IMR-90 (cell line): ENCODE results near the gene BANP. TPM values are rescaled to one million over a fixed set of nuclear protein-coding genes. Genes with fewer than 3 reads are reported as not detected.

Experiments used
- ATAC-seq: fragments of 200-7000 bp; cut with Tn5 transposase; 2 replicates; pipeline ENCODE4 v1.9.1; 2020; ENCODE audit warnings: low read depth, mild to moderate bottlenecking, moderate library complexity
- BruUV-seq: library from RNA; stranded (reverse); fragments of 400-500 nt; replicated peaks from 2 replicates; lab custom pipeline; 2021; lab: Mats Ljungman, UMichigan
- CTCF ChIA-PET: fragments of 300-600 bp; formaldehyde crosslinking; extraction: SDS; loops from one replicate; lab custom pipeline; 2021; ENCODE audit warnings: antibody characterized with exemption; lab: Yijun Ruan, JAX
- POLR2A ChIA-PET: fragments of 300-600 bp; sonication (Branson Sonifier 250); formaldehyde crosslinking; loops from one replicate; lab custom pipeline; 2022; ENCODE audit warnings: antibody characterized with exemption; ENCODE audit not compliant: unreplicated experiment; lab: Charles Lee
- DNase-seq: peaks from one replicate; pipeline ENCODE4 v3.0.0; 2013
- H2AFZ ChIP-seq: replicated peaks from 2 replicates; pipeline ENCODE3; 2013; ENCODE audit warnings: low read length, mild to moderate bottlenecking; ENCODE audit not compliant: poor library complexity
- H2AK5ac ChIP-seq: 2 replicates; pipeline ENCODE4 v1.6.1; 2013; ENCODE audit warnings: low read depth, low read length, inconsistent platforms
- H2AK9ac ChIP-seq: replicated peaks from 2 replicates; pipeline ENCODE3; 2013; ENCODE audit warnings: mild to moderate bottlenecking, low read depth, low read length, moderate library complexity; ENCODE audit not compliant: poor library complexity
- H2BK120ac ChIP-seq: 2 replicates; pipeline ENCODE4 v1.6.1; 2013; ENCODE audit warnings: low read depth, low read length, inconsistent platforms
- H2BK15ac ChIP-seq: 3 replicates; pipeline ENCODE4 v1.6.1; 2013; ENCODE audit warnings: low read depth, low read length, inconsistent platforms
- H2BK20ac ChIP-seq: 2 replicates; pipeline ENCODE4 v1.6.1; 2013; ENCODE audit warnings: low read depth, mild to moderate bottlenecking, inconsistent platforms, low read length, moderate library complexity
- H2BK5ac ChIP-seq: 2 replicates; pipeline ENCODE4 v1.6.1; 2013; ENCODE audit warnings: mild to moderate bottlenecking, low read depth, low read length, inconsistent platforms; ENCODE audit not compliant: poor library complexity, severe bottlenecking
- H3K14ac ChIP-seq: replicated peaks from 2 replicates; pipeline ENCODE4 v1.6.1; 2013; ENCODE audit warnings: low read depth, low read length, inconsistent platforms
- H3K18ac ChIP-seq: 2 replicates; pipeline ENCODE4 v1.6.1; 2013; ENCODE audit warnings: low read depth, low read length, control low read depth
- H3K23ac ChIP-seq: 2 replicates; pipeline ENCODE4 v1.6.1; 2013; ENCODE audit warnings: low read depth, low read length, inconsistent platforms
- H3K27ac ChIP-seq: 2 replicates; pipeline ENCODE4 v1.5.1; 2013; ENCODE audit warnings: mild to moderate bottlenecking, control low read depth, low read length; ENCODE audit not compliant: insufficient read depth
- H3K27me3 ChIP-seq: 2 replicates; pipeline ENCODE4 v1.6.1; 2013; ENCODE audit warnings: low read length; ENCODE audit not compliant: control insufficient read depth, insufficient read depth
- H3K36me3 ChIP-seq: 2 replicates; pipeline ENCODE4 v1.6.1; 2013; ENCODE audit warnings: low read length, mixed read lengths; ENCODE audit not compliant: control insufficient read depth, insufficient read depth
- H3K4ac ChIP-seq: 2 replicates; pipeline ENCODE4 v1.6.1; 2013; ENCODE audit warnings: low read depth, low read length, inconsistent platforms
- H3K4me1 ChIP-seq: 2 replicates; pipeline ENCODE4 v1.6.1; 2013; ENCODE audit warnings: low read length, mixed read lengths; ENCODE audit not compliant: control insufficient read depth, insufficient read depth
- H3K4me2 ChIP-seq: 2 replicates; pipeline ENCODE4 v1.6.1; 2013; ENCODE audit warnings: low read depth, mild to moderate bottlenecking, control low read depth, low read length, moderate library complexity
- H3K4me3 ChIP-seq: 2 replicates; pipeline ENCODE4 v1.5.1; 2013; ENCODE audit warnings: low read depth, mild to moderate bottlenecking, control low read depth, low read length, moderate library complexity; ENCODE audit not compliant: insufficient read depth
- H3K56ac ChIP-seq: 2 replicates; pipeline ENCODE4 v1.6.1; 2013; ENCODE audit warnings: low read length, inconsistent platforms; ENCODE audit not compliant: insufficient read depth; ENCODE audit errors: extremely low read depth
- H3K79me1 ChIP-seq, 2 experiments: 2 replicates each; pipeline ENCODE4 v1.6.1; 2013; ENCODE audit warnings: low read length in 2 of 2, inconsistent platforms in 1 of 2, low read depth in 1 of 2
- H3K9ac ChIP-seq: 2 replicates; pipeline ENCODE4 v1.6.1; 2013; ENCODE audit warnings: low read depth, low read length, control low read depth
- H3K9me1 ChIP-seq: 2 replicates; pipeline ENCODE4 v1.6.1; 2013; ENCODE audit warnings: low read length, inconsistent platforms; ENCODE audit not compliant: insufficient read depth
- H3K9me3 ChIP-seq: 2 replicates; pipeline ENCODE4 v1.6.1; 2013; ENCODE audit warnings: low read length; ENCODE audit not compliant: control insufficient read depth, insufficient read depth
- H4K20me1 ChIP-seq: 2 replicates; pipeline ENCODE4 v1.6.1; 2013; ENCODE audit warnings: low read length, inconsistent platforms; ENCODE audit not compliant: insufficient read depth
- H4K5ac ChIP-seq: 2 replicates; pipeline ENCODE4 v1.6.1; 2013; ENCODE audit warnings: mild to moderate bottlenecking, low read depth, low read length, control low read depth
- H4K8ac ChIP-seq, 2 experiments: 2 replicates each; pipeline ENCODE4 v1.6.1; 2013; ENCODE audit warnings: low read depth in 2 of 2, low read length in 2 of 2, control low read depth in 1 of 2, inconsistent platforms in 1 of 2
- H4K91ac ChIP-seq: 2 replicates; pipeline ENCODE4 v1.6.1; 2013; ENCODE audit warnings: low read depth, low read length, inconsistent platforms; ENCODE audit not compliant: insufficient read depth
- BHLHE40 ChIP-seq: fragments of 150-350 bp; IDR thresholded peaks from 2 replicates; pipeline ENCODE4 v1.6.1; 2016; ENCODE audit warnings: mild to moderate bottlenecking, low read depth, low read length
- CEBPB ChIP-seq: IDR thresholded peaks from 2 replicates; pipeline ENCODE4 v1.6.1; 2012; ENCODE audit warnings: low read depth, low read length, improper control_type of control experiment
- CHD1 ChIP-seq: IDR thresholded peaks from 2 replicates; pipeline ENCODE4 v1.6.1; 2012; ENCODE audit warnings: low read depth, low read length, improper control_type of control experiment
- FOS ChIP-seq: fragments of 150-350 bp; IDR thresholded peaks from 2 replicates; pipeline ENCODE4 v1.6.1; 2016; ENCODE audit warnings: low read depth, low read length
- MAZ ChIP-seq: IDR thresholded peaks from 2 replicates; pipeline ENCODE4 v1.6.1; 2012; ENCODE audit warnings: low read depth, mild to moderate bottlenecking, low read length, improper control_type of control experiment, moderate library complexity, borderline replicate concordance
- NFE2L2 ChIP-seq: fragments of 150-350 bp; IDR thresholded peaks from 2 replicates; pipeline ENCODE4 v1.6.1; 2016; ENCODE audit warnings: low read depth, mild to moderate bottlenecking, low read length
- POLR2A ChIP-seq: IDR thresholded peaks from 2 replicates; pipeline ENCODE4 v1.6.1; 2012; ENCODE audit warnings: mild to moderate bottlenecking, low read depth, low read length
- RAD21 ChIP-seq: IDR thresholded peaks from 2 replicates; pipeline ENCODE4 v1.6.1; 2012; ENCODE audit warnings: low read length, improper control_type of control experiment
- RCOR1 ChIP-seq: IDR thresholded peaks from 2 replicates; pipeline ENCODE4 v1.6.1; 2012; ENCODE audit warnings: mild to moderate bottlenecking, low read length, improper control_type of control experiment; ENCODE audit not compliant: insufficient replicate concordance
- RFX5 ChIP-seq: IDR thresholded peaks from 2 replicates; pipeline ENCODE4 v1.8.0; 2012; ENCODE audit warnings: low read depth, mild to moderate bottlenecking, low read length, moderate library complexity
- WGBS, 2 experiments: methylation state at CpG; one replicate each; pipeline versions ENCODE4 v1.1.5 to v1.1.7; 2013; ENCODE audit warnings: missing lambda C conversion rate in 2 of 2; ENCODE audit not compliant: insufficient read length in 1 of 2; ENCODE audit errors: extremely low coverage in 2 of 2; 5-methylcytosine and 5-hydroxymethylcytosine counted together
- dilution Hi-C: fragments of 300-500 bp; cut with HindIII; formaldehyde crosslinking; loops from one replicate; pipeline ENCODE4 v1.14.3; 2018; ENCODE audit warnings: low sequenced_read_pairs; ENCODE audit not compliant: unreplicated experiment
- in situ Hi-C: fragments of 300-500 bp; cut with MboI; formaldehyde crosslinking; loops from 3 replicates; pipeline ENCODE4 v1.14.3; 2019; ENCODE audit warnings: low sequenced_read_pairs, inconsistent platforms, mixed read lengths
- intact Hi-C: fragments of 100-400 bp; cut with micrococcal nuclease; formaldehyde crosslinking; loops from 2 replicates; pipeline ENCODE4 v1.10.0; 2022
- polyA plus RNA-seq, 3 experiments: library from polyadenylated mRNA; depleted of rRNA; stranded (reverse); fragments of >200 nt; gene quantifications; 2 replicates each; pipeline ENCODE4 v1.2.3, GENCODE V29; 2012; ENCODE audit warnings: low replicate concordance in 1 of 3
- total RNA-seq: library from RNA; depleted of rRNA; stranded (reverse); fragments of >200 nt; gene quantifications from 2 replicates; pipeline ENCODE4 v1.2.3, GENCODE V29; 2012
- TF ChIP-seq, protein P1 (sequence below): conservative IDR thresholded peaks from 2 replicates; pipeline ENCODE4 v1.5.1; 2012; ENCODE audit warnings: mild to moderate bottlenecking, low read depth, low read length, improper control_type of control experiment
- TF ChIP-seq, protein P2 (sequence below): fragments of 150-350 bp; IDR thresholded peaks from 2 replicates; pipeline ENCODE4 v1.6.1; 2016; ENCODE audit warnings: low read depth, mild to moderate bottlenecking, low read length, moderate library complexity, borderline replicate concordance
- TF ChIP-seq, protein P3 (sequence below): fragments of 150-350 bp; IDR thresholded peaks from 2 replicates; pipeline ENCODE4 v1.6.1; 2017; ENCODE audit warnings: mild to moderate bottlenecking, antibody characterized with exemption, low read length, low read depth

Gene BANP
- total and polyA plus RNA-seq, 2 of the 4 experiments (the other 2 are of a cell fraction), result 17.4 to 17.9 TPM

DNA sequence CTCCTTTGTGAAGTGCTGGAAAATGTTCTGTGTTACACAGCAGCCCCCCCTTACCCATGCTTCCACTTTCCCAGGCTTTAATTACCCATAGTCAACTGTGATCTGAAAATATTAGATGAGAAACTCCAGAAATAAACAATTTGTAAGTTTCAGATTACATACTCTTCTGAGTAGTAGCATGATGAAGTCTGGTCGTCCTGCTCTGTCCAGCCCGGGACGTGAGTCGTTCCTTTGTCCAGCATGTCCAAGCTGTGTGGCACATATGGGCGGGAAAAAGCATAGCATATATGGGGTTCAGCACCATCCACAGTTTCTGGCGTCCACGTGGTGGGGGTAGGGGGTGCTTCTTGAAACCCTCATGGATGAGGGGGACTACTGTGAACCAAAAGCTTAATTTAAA lies 83.5 kb downstream of the BANP start:
- H3K4me3 ChIP-seq, result no peak overlapping the region
- no TSS peak for BruUV-seq
- in situ Hi-C loops, result no loop called here
- no peak overlapping the region for H2BK15ac ChIP-seq
- peak; percentile 90 for ATAC-seq
- no peaks in the 10 kb centered on the region for H3K27me3 ChIP-seq
- H2BK5ac ChIP-seq, result no peak overlapping the region
- peaks cover 0 to 7% of the 10 kb centered on the region in 2 experiments; a peak in 1 of 4 replicates for H3K79me1 ChIP-seq
- H2AK5ac ChIP-seq, result no peak overlapping the region
- H2BK120ac ChIP-seq, result no peak overlapping the region
- ChIA-PET CTCF (no interaction called here), POLR2A (no interaction called here)
- H3K56ac ChIP-seq, result no peak overlapping the region
- peak; percentile 65 for DNase-seq
- peak overlapping the region; percentile 5; the same call in 1 of the 2 replicates for H3K27ac ChIP-seq
- H3K14ac ChIP-seq, result 0 out of 2 replicates have a peak overlapping the region, but pooled peaks have one; percentile 9
- no peak overlapping the region for H2AFZ ChIP-seq
- H3K4me2 ChIP-seq, result no peak overlapping the region
- no peak overlapping the region for H3K23ac ChIP-seq
- no peak overlapping the region for H4K5ac ChIP-seq
- no peak overlapping the region for H2BK20ac ChIP-seq
- peak overlapping the region; percentile 36; the same call in 1 of the 2 replicates for H3K4ac ChIP-seq
- TF ChIP-seq POLR2A (no peak), MAZ (no peak), RAD21 (no peak), RFX5 (no peak), CEBPB (no peak), CHD1 (no peak), NFE2L2 (no peak), RCOR1 (no peak), BHLHE40 (no peak), FOS (no peak)
- TF ChIP-seq, protein P1, sequence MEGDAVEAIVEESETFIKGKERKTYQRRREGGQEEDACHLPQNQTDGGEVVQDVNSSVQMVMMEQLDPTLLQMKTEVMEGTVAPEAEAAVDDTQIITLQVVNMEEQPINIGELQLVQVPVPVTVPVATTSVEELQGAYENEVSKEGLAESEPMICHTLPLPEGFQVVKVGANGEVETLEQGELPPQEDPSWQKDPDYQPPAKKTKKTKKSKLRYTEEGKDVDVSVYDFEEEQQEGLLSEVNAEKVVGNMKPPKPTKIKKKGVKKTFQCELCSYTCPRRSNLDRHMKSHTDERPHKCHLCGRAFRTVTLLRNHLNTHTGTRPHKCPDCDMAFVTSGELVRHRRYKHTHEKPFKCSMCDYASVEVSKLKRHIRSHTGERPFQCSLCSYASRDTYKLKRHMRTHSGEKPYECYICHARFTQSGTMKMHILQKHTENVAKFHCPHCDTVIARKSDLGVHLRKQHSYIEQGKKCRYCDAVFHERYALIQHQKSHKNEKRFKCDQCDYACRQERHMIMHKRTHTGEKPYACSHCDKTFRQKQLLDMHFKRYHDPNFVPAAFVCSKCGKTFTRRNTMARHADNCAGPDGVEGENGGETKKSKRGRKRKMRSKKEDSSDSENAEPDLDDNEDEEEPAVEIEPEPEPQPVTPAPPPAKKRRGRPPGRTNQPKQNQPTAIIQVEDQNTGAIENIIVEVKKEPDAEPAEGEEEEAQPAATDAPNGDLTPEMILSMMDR, result no peak
- TF ChIP-seq, protein P2, sequence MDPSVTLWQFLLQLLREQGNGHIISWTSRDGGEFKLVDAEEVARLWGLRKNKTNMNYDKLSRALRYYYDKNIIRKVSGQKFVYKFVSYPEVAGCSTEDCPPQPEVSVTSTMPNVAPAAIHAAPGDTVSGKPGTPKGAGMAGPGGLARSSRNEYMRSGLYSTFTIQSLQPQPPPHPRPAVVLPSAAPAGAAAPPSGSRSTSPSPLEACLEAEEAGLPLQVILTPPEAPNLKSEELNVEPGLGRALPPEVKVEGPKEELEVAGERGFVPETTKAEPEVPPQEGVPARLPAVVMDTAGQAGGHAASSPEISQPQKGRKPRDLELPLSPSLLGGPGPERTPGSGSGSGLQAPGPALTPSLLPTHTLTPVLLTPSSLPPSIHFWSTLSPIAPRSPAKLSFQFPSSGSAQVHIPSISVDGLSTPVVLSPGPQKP, result no peak
- TF ChIP-seq, protein P3, sequence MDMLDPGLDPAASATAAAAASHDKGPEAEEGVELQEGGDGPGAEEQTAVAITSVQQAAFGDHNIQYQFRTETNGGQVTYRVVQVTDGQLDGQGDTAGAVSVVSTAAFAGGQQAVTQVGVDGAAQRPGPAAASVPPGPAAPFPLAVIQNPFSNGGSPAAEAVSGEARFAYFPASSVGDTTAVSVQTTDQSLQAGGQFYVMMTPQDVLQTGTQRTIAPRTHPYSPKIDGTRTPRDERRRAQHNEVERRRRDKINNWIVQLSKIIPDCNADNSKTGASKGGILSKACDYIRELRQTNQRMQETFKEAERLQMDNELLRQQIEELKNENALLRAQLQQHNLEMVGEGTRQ, result no peak
- no peak overlapping the region for H3K9ac ChIP-seq
- peak overlapping the region; percentile 52; the same call in 1 of the 2 replicates for H4K91ac ChIP-seq
- H3K9me1 ChIP-seq, result no peaks in the 10 kb centered on the region
- no peak overlapping the region; a peak in 1 of 4 replicates for H4K8ac ChIP-seq
- H3K36me3 ChIP-seq, result peaks cover 23% of the 10 kb centered on the region
- 0% methylated on average over 2 of the region's 7 CpGs; no CpG with 5 or more reads in 1 of the 2 experiments for WGBS, 2 experiments
- no peak overlapping the region for H3K18ac ChIP-seq
- no peaks in the 10 kb centered on the region for H4K20me1 ChIP-seq
- H3K9me3 ChIP-seq, result no peaks in the 10 kb centered on the region
- dilution Hi-C loops, result no loop called here
- peaks cover 6% of the 10 kb centered on the region; the same call in 1 of the 2 replicates for H3K4me1 ChIP-seq
- intact Hi-C loops, result no loop called here
- no peak overlapping the region for H2AK9ac ChIP-seq
